GM12801 (cell line): ENCODE data around the gene ITPR1.

Source experiments
- CTCF ChIP-seq: IDR thresholded peaks from one replicate; pipeline ENCODE4 v1.5.1; 2011; ENCODE audit warnings: control low read depth; ENCODE audit not compliant: insufficient read length; ENCODE audit errors: extremely low read depth

Gene ITPR1

GRCh38 chr3:4814904-4815574 is 321.9 kb downstream of the ITPR1 start:
- no peak for TF ChIP-seq CTCF

- no peak for TF ChIP-seq CTCF
Measured at GRCh38 chr3:4816306-4816705, 323.2 kb downstream of the ITPR1 start.

- TF ChIP-seq CTCF, result no peak
Measured at GRCh38 chr3:4816718-4817117, 323.6 kb downstream of the ITPR1 start.

GRCh38 chr3:4817128-4817527 is 324.0 kb downstream of the ITPR1 start:
- no peak for TF ChIP-seq CTCF

GRCh38 chr3:4818164-4818563 is 325.0 kb downstream of the ITPR1 start:
- TF ChIP-seq CTCF, result no peak

GRCh38 chr3:4818986-4819693 is 326.0 kb downstream of the ITPR1 start:
- no peak for TF ChIP-seq CTCF

- no peak for TF ChIP-seq CTCF
Measured at GRCh38 chr3:4819746-4820145, 326.6 kb downstream of the ITPR1 start.
